WTC11 (cell line): ENCODE measurements around the gene CTNND2. TPM values are rescaled to one million over a fixed set of nuclear protein-coding genes. Genes with fewer than 3 reads are reported as not detected.

Experiments
- ATAC-seq: fragments of 200-7000 bp; cut with Tn5 transposase; 2 replicates; pipeline ENCODE4 v1.10.0; 2021; ENCODE audit warnings: mild to moderate bottlenecking, moderate library complexity
- CTCF ChIA-PET: fragments of 300-600 bp; sonication (Branson Sonifier 250); formaldehyde crosslinking; loops from one replicate; lab custom pipeline; 2021; ENCODE audit warnings: antibody characterized with exemption; lab: Charles Lee
- POLR2A ChIA-PET: fragments of 350-600 bp; sonication (Branson Sonifier 250); formaldehyde crosslinking; loops from one replicate; lab custom pipeline; 2021; ENCODE audit warnings: antibody characterized with exemption; lab: Charles Lee
- DNase-seq: peaks from one replicate; pipeline ENCODE4 v3.0.0; 2021; ENCODE audit warnings: low spot score
- H3K27ac Mint-ChIP-seq: 2 replicates; pipeline ENCODE4 v1.8.0; 2021; ENCODE audit warnings: mixed read lengths
- H3K27me3 Mint-ChIP-seq: 2 replicates; pipeline ENCODE4 v1.8.0; 2021; ENCODE audit warnings: low read depth, mild to moderate bottlenecking, moderate library complexity, mixed read lengths
- H3K36me3 Mint-ChIP-seq: 2 replicates; pipeline ENCODE4 v1.8.0; 2021; ENCODE audit warnings: mixed read lengths
- H3K4me1 Mint-ChIP-seq: 2 replicates; pipeline ENCODE4 v1.8.0; 2022; ENCODE audit warnings: mixed read lengths
- H3K4me3 Mint-ChIP-seq: 2 replicates; pipeline ENCODE4 v1.8.0; 2021; ENCODE audit warnings: mild to moderate bottlenecking, moderate library complexity, mixed read lengths
- H3K9me3 Mint-ChIP-seq: 2 replicates; pipeline ENCODE4 v1.8.0; 2021; ENCODE audit warnings: mixed read lengths
- CBFB ChIP-seq: sonication (generic); formaldehyde crosslinking; IDR thresholded peaks from 2 replicates; pipeline ENCODE4 v1.8.1; 2022; ENCODE audit warnings: mild to moderate bottlenecking, low read depth, missing genetic modification reagents
- E2F1 ChIP-seq: sonication (generic); formaldehyde crosslinking; IDR thresholded peaks from 2 replicates; pipeline ENCODE4 v1.8.0; 2022; ENCODE audit warnings: mild to moderate bottlenecking, missing genetic modification reagents
- E2F4 ChIP-seq: sonication (generic); formaldehyde crosslinking; IDR thresholded peaks from 2 replicates; pipeline ENCODE4 v1.8.1; 2022; ENCODE audit warnings: low read depth, mild to moderate bottlenecking, moderate library complexity, missing genetic modification reagents, borderline replicate concordance
- GRHL2 ChIP-seq: fragments of 250-450 bp; sonication (Bioruptor Pico); IDR thresholded peaks from 2 replicates; pipeline ENCODE4 v1.8.0; 2022; ENCODE audit warnings: mild to moderate bottlenecking, moderate library complexity; ENCODE audit not compliant: insufficient replicate concordance, severe bottlenecking
- HMGA2 ChIP-seq: fragments of 250-450 bp; sonication (Bioruptor Pico); IDR thresholded peaks from 2 replicates; pipeline ENCODE4 v1.4.0; 2021; ENCODE audit warnings: mild to moderate bottlenecking, moderate library complexity
- MLX ChIP-seq: sonication (generic); formaldehyde crosslinking; IDR thresholded peaks from 2 replicates; pipeline ENCODE4 v1.8.1; 2023; ENCODE audit warnings: mild to moderate bottlenecking, missing genetic modification reagents, moderate library complexity
- PRDM15 ChIP-seq: sonication (generic); formaldehyde crosslinking; IDR thresholded peaks from 2 replicates; pipeline ENCODE4 v1.8.0; 2022; ENCODE audit warnings: missing genetic modification reagents
- TEAD1 ChIP-seq: sonication (generic); formaldehyde crosslinking; IDR thresholded peaks from 2 replicates; pipeline ENCODE4 v1.8.0; 2022; ENCODE audit warnings: mild to moderate bottlenecking, missing genetic modification reagents
- TEAD4 ChIP-seq: sonication (generic); formaldehyde crosslinking; IDR thresholded peaks from 2 replicates; pipeline ENCODE4 v1.8.0; 2022; ENCODE audit warnings: mild to moderate bottlenecking, missing genetic modification reagents
- ZBTB21 ChIP-seq: sonication (generic); formaldehyde crosslinking; IDR thresholded peaks from 2 replicates; pipeline ENCODE4 v1.8.1; 2023; ENCODE audit warnings: mild to moderate bottlenecking, missing genetic modification reagents, borderline replicate concordance
- ZNF219 ChIP-seq: sonication (generic); formaldehyde crosslinking; IDR thresholded peaks from 2 replicates; pipeline ENCODE4 v1.8.0; 2023; ENCODE audit warnings: missing genetic modification reagents, mild to moderate bottlenecking, borderline replicate concordance
- ZNF263 ChIP-seq: sonication (generic); formaldehyde crosslinking; IDR thresholded peaks from 2 replicates; pipeline ENCODE4 v1.8.1; 2022; ENCODE audit warnings: low read depth, mild to moderate bottlenecking, moderate library complexity, missing genetic modification reagents
- ZNF396 ChIP-seq: fragments of 250-450 bp; sonication (Bioruptor Pico); IDR thresholded peaks from 2 replicates; pipeline ENCODE4 v1.8.0; 2021; ENCODE audit warnings: mild to moderate bottlenecking, moderate library complexity, borderline replicate concordance
- total RNA-seq: library from RNA; stranded (reverse); gene quantifications from 3 replicates; pipeline ENCODE4 v1.2.3, GENCODE V29; 2021
- TF ChIP-seq, protein P1 (sequence below): sonication (generic); formaldehyde crosslinking; IDR thresholded peaks from 2 replicates; pipeline ENCODE4 v1.8.1; 2023; ENCODE audit warnings: mild to moderate bottlenecking, missing genetic modification reagents, moderate library complexity
- TF ChIP-seq, protein P2 (sequence below): sonication (generic); formaldehyde crosslinking; IDR thresholded peaks from 2 replicates; pipeline ENCODE4 v1.8.1; 2023; ENCODE audit warnings: mild to moderate bottlenecking, missing genetic modification reagents, borderline replicate concordance

Gene CTNND2
- total RNA-seq, 1 experiment from 2014 or later: 11.9 TPM

GRCh38 chr5:11525020-11525419, 379.2 kb downstream of the CTNND2 start (continued):
- no peak for TF ChIP-seq PRDM15 (CRISPR knock-in tag)

DNA sequence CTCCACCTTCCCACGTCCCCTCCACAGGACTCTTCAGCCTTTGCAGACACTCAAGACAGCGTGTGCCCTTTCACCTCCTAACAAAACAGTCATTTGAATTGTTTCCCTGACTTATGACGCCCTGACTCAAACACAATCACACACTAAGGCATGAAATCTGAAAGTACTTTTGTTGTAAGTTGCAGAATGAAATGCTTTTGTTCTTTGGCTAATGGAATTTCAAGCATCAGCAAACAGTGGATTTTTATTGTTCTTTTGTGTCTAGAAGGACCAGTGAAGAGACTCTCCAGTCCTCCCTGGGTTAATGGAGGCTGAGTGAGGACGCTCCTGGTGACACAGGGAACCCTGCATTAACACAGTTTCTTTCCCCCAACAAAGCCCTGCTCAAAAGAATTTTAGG, 380.1 kb downstream of the CTNND2 start:
- no peak for DNase-seq
- Mint-ChIP-seq H3K4me3 (no peak overlapping the region), H3K9me3 (no peaks in the 10 kb centered on the region), H3K36me3 (no peaks in the 10 kb centered on the region), H3K4me1 (peaks cover 28% of the 10 kb centered on the region), H3K27ac (no peak overlapping the region), H3K27me3 (no peaks in the 10 kb centered on the region)
- POLR2A ChIA-PET: no interaction called here
- TF ChIP-seq ZNF396 (CRISPR knock-in tag) (no peak), HMGA2 (0 out of 2 replicates have a peak, but pooled peaks have one; percentile 3)
- CTCF ChIA-PET: no interaction called here
- ATAC-seq: peak; percentile 32; the same call in 1 of the 2 replicates

- Mint-ChIP-seq H3K27ac (no peak overlapping the region), H3K27me3 (no peaks in the 10 kb centered on the region), H3K9me3 (no peaks in the 10 kb centered on the region), H3K4me3 (no peak overlapping the region), H3K4me1 (peaks cover 21% of the 10 kb centered on the region), H3K36me3 (no peaks in the 10 kb centered on the region)
- TF ChIP-seq, protein P1, sequence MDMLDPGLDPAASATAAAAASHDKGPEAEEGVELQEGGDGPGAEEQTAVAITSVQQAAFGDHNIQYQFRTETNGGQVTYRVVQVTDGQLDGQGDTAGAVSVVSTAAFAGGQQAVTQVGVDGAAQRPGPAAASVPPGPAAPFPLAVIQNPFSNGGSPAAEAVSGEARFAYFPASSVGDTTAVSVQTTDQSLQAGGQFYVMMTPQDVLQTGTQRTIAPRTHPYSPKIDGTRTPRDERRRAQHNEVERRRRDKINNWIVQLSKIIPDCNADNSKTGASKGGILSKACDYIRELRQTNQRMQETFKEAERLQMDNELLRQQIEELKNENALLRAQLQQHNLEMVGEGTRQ (CRISPR knock-in tag): no peak
- TF ChIP-seq MLX: no peak
- TF ChIP-seq E2F4 (CRISPR knock-in tag): no peak
- no peak for TF ChIP-seq E2F1 (CRISPR knock-in tag)
- TF ChIP-seq, protein P2, sequence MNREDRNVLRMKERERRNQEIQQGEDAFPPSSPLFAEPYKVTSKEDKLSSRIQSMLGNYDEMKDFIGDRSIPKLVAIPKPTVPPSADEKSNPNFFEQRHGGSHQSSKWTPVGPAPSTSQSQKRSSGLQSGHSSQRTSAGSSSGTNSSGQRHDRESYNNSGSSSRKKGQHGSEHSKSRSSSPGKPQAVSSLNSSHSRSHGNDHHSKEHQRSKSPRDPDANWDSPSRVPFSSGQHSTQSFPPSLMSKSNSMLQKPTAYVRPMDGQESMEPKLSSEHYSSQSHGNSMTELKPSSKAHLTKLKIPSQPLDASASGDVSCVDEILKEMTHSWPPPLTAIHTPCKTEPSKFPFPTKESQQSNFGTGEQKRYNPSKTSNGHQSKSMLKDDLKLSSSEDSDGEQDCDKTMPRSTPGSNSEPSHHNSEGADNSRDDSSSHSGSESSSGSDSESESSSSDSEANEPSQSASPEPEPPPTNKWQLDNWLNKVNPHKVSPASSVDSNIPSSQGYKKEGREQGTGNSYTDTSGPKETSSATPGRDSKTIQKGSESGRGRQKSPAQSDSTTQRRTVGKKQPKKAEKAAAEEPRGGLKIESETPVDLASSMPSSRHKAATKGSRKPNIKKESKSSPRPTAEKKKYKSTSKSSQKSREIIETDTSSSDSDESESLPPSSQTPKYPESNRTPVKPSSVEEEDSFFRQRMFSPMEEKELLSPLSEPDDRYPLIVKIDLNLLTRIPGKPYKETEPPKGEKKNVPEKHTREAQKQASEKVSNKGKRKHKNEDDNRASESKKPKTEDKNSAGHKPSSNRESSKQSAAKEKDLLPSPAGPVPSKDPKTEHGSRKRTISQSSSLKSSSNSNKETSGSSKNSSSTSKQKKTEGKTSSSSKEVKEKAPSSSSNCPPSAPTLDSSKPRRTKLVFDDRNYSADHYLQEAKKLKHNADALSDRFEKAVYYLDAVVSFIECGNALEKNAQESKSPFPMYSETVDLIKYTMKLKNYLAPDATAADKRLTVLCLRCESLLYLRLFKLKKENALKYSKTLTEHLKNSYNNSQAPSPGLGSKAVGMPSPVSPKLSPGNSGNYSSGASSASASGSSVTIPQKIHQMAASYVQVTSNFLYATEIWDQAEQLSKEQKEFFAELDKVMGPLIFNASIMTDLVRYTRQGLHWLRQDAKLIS (CRISPR knock-in tag): no peak
- TF ChIP-seq TEAD1 (CRISPR knock-in tag): no peak
- TF ChIP-seq ZNF219 (CRISPR knock-in tag): no peak
- no peak for TF ChIP-seq ZNF263 (CRISPR knock-in tag)
- no peak for TF ChIP-seq CBFB (CRISPR knock-in tag)
- no peak for TF ChIP-seq TEAD4 (CRISPR knock-in tag)
- TF ChIP-seq GRHL2 (CRISPR knock-in tag): no peak
- TF ChIP-seq ZBTB21: no peak
- DNase-seq (no peak), ATAC-seq (no peak)
- ChIA-PET CTCF (no interaction called here), POLR2A (no interaction called here)
Observed at GRCh38 chr5:11522796-11523195, 381.4 kb downstream of the CTNND2 start.
